Astrocyte of the spinal cord (primary cell): Measurements from ENCODE around the gene SPEF1.

Source experiments
- DNase-seq: peaks from one replicate; pipeline ENCODE4 v3.0.0; 2011; ENCODE audit warnings: low read depth, low spot score
- H3K4me3 ChIP-seq: 2 replicates; pipeline ENCODE4 v1.5.1; 2011; ENCODE audit warnings: low read depth, mild to moderate bottlenecking, low read length, moderate library complexity
- CTCF ChIP-seq: IDR thresholded peaks from 2 replicates; pipeline ENCODE4 v1.5.1; 2012; ENCODE audit warnings: low read depth, mild to moderate bottlenecking, low read length, inconsistent platforms
- in situ Hi-C: cut with HindIII; loops from 2 replicates; pipeline ENCODE4 v1.10.0; 2017; ENCODE audit warnings: low sequenced_read_pairs

Gene SPEF1

GRCh38 chr20:3758566-3758965 lies 22.7 kb downstream of the SPEF1 start:
- in situ Hi-C loops = no loop called here
- TF ChIP-seq CTCF = no peak
- no peak overlapping the region for H3K4me3 ChIP-seq
- no peak for DNase-seq

GRCh38 chr20:3757268-3757667 lies 24.0 kb downstream of the SPEF1 start:
- H3K4me3 ChIP-seq = no peak overlapping the region
- TF ChIP-seq CTCF = no peak
- in situ Hi-C loops = no loop called here
- DNase-seq = no peak

- DNase-seq = no peak
- no peak for TF ChIP-seq CTCF
- in situ Hi-C loops = no loop called here
- no peak overlapping the region for H3K4me3 ChIP-seq
Observed at GRCh38 chr20:3755814-3756480, 25.3 kb downstream of the SPEF1 start.

GRCh38 chr20:3755269-3755668 lies 26.0 kb downstream of the SPEF1 start:
- in situ Hi-C loops = no loop called here
- no peak for DNase-seq
- no peak for TF ChIP-seq CTCF

GRCh38 chr20:3754276-3754630 lies 27.0 kb downstream of the SPEF1 start:
- TF ChIP-seq CTCF = no peak
- DNase-seq = no peak
- H3K4me3 ChIP-seq = no peak overlapping the region
- in situ Hi-C loops = no loop called here

More at GRCh38 chr20:3755269-3755668, 26.0 kb downstream of the SPEF1 start:
- no peak overlapping the region for H3K4me3 ChIP-seq

GRCh38 chr20:3753501-3754275 lies 27.6 kb downstream of the SPEF1 start:
- DNase-seq = no peak
- H3K4me3 ChIP-seq = no peak overlapping the region
- in situ Hi-C loops = no loop called here
- TF ChIP-seq CTCF = no peak
